Breast epithelium (tissue), 4 donors: ENCODE measurements around the gene BTK. TPM values are rescaled to one million over a fixed set of nuclear protein-coding genes. Genes with fewer than 3 reads are reported as not detected.

Experiments used
- DNase-seq, 2 donors: peaks; one replicate each; pipeline ENCODE4 v3.0.0-alpha.2; 2019; ENCODE audit warnings: low spot score in 2 of 2
- H3K27ac ChIP-seq, 2 donors: fragments of 200-600 bp; sonication (generic) in 1 of 2; one replicate each; pipeline ENCODE4 v1.5.1; 2016 to 2019; ENCODE audit warnings: mild to moderate bottlenecking in 1 of 2
- H3K27me3 ChIP-seq, 2 donors: fragments of 200-600 bp; sonication (generic) in 1 of 2; one replicate each; pipeline versions ENCODE4 v1.5.1 to v1.6.0; 2017 to 2019; ENCODE audit warnings: control low read depth in 1 of 2, mild to moderate bottlenecking in 1 of 2
- H3K36me3 ChIP-seq: fragments of 200-600 bp; one replicate; pipeline ENCODE4 v1.5.1; 2019
- H3K4me1 ChIP-seq, 2 donors: fragments of 200-600 bp; sonication (generic); one replicate each; pipeline ENCODE4 v1.5.1; 2016 to 2019; ENCODE audit warnings: control low read depth in 1 of 2
- H3K4me3 ChIP-seq, 3 donors: fragments of 200-600 bp; sonication (generic); 1 replicate in 2 of 3; 2 replicates in 1 of 3; pipeline ENCODE4 v1.5.1; 2016 to 2019; ENCODE audit warnings: mild to moderate bottlenecking in 3 of 3, moderate library complexity in 2 of 3
- H3K9me3 ChIP-seq, 2 donors: fragments of 200-600 bp; sonication (generic) in 1 of 2; one replicate each; pipeline ENCODE4 v1.5.1; 2016 to 2019; ENCODE audit warnings: control low read depth in 1 of 2
- POLR2A ChIP-seq: fragments of 450-650 bp; IDR thresholded peaks from one replicate; pipeline ENCODE4 v1.6.1; 2016; ENCODE audit warnings: antibody characterized with exemption, mild to moderate bottlenecking, moderate library complexity
- POLR2AphosphoS5 ChIP-seq, 3 donors: sonication (generic); formaldehyde crosslinking; IDR thresholded peaks; one replicate each; pipeline ENCODE4 v1.6.1; 2017; ENCODE audit warnings: antibody characterized with exemption in 3 of 3
- intact Hi-C: fragments of 100-400 bp; cut with DNase I; formaldehyde crosslinking; loops from one replicate; pipeline ENCODE4 v1.15.1; 2023; ENCODE audit warnings: low total_unique reads
- total RNA-seq, 3 donors: library from RNA; depleted of rRNA; stranded (reverse); fragments of >200 nt; gene quantifications; one replicate each; pipeline ENCODE4 v1.1.0, GENCODE V29; 2016
- TF ChIP-seq, protein P1 (sequence below), 3 donors: fragments of 450-650 bp; IDR thresholded peaks; one replicate each; pipeline ENCODE4 v1.5.1; 2016 to 2017; ENCODE audit warnings: antibody characterized with exemption in 3 of 3, mild to moderate bottlenecking in 3 of 3, moderate library complexity in 3 of 3

BTK gene
- total RNA-seq, 3 donors from 2014 or later = 3.9 to 19.7 (median 7.9) TPM

DNA sequence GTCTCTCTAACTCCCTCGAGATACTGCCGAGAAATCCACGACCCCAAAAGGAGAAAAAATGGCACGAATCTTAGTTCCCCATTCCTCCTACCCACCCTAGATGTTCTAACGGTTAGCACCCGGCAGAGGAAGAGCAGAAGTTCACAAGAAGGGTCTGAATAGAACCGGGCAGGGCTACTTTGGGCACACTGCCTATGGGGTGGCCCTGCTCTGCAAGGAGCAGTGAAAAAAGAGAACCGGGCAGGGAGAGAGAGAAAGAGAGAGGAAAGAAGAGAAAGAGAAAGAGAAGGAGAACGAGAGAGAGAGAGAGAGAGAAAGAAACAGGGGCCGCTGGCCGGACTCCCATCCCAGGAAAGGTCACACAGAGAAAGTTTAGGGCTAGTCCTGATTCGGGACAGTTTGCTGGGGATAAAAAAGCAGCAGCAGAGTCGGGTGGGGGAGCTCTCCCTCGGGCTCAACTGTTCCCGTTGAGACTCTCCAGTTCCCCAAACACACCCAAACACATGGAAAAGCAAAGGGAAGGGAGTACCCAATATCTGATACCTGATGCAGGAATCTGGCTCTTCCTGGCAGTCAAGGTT, 21.3 kb upstream of the BTK start:
- peak overlapping the region; percentile 94 to 97 for H3K27ac ChIP-seq
- no peaks in the 10 kb centered on the region for H3K36me3 ChIP-seq
- no peak for DNase-seq
- no peaks in the 10 kb centered on the region for H3K4me1 ChIP-seq
- peak overlapping the region; percentile 59 to 80 (median 60) for H3K4me3 ChIP-seq
- intact Hi-C loops = no loop called here
- peaks cover 0 to 10% of the 10 kb centered on the region in 2 donors for H3K27me3 ChIP-seq
- TF ChIP-seq, protein P1, sequence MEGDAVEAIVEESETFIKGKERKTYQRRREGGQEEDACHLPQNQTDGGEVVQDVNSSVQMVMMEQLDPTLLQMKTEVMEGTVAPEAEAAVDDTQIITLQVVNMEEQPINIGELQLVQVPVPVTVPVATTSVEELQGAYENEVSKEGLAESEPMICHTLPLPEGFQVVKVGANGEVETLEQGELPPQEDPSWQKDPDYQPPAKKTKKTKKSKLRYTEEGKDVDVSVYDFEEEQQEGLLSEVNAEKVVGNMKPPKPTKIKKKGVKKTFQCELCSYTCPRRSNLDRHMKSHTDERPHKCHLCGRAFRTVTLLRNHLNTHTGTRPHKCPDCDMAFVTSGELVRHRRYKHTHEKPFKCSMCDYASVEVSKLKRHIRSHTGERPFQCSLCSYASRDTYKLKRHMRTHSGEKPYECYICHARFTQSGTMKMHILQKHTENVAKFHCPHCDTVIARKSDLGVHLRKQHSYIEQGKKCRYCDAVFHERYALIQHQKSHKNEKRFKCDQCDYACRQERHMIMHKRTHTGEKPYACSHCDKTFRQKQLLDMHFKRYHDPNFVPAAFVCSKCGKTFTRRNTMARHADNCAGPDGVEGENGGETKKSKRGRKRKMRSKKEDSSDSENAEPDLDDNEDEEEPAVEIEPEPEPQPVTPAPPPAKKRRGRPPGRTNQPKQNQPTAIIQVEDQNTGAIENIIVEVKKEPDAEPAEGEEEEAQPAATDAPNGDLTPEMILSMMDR (IDR thresholded peaks at IDR 0.05) = no peak
- TF ChIP-seq POLR2A = no peak
- TF ChIP-seq POLR2AphosphoS5 (IDR thresholded peaks at IDR 0.05) = no peak
- no peaks in the 10 kb centered on the region for H3K9me3 ChIP-seq

DNA sequence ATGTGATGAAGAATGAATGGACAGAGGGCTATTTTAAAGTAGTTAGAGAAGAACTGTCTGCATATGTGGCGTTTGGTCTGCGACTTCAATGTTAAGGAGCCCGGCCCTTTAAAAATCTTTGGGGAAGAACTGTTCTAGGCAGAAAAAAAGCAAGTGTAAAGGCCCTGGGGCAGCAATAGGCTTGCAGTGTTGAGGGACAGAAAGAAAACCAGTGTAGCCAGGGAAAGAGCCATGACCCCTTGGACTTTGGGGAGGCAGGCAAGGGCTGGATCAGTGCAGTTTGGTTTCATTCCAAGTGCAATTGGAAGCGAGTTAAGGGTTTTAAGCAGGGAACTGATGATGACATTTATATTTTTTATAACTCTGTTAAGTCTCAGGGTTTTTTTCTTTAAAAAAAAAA, 13.8 kb upstream of the BTK start:
- peaks cover 0 to 34% of the 10 kb centered on the region in 2 donors for H3K27me3 ChIP-seq
- TF ChIP-seq POLR2AphosphoS5 (IDR thresholded peaks at IDR 0.05) (no peak), POLR2A (no peak)
- TF ChIP-seq, protein P1 (IDR thresholded peaks at IDR 0.05) = no peak
- H3K4me1 ChIP-seq = no peaks in the 10 kb centered on the region
- intact Hi-C loops = no loop called here
- no peaks in the 10 kb centered on the region for H3K36me3 ChIP-seq
- DNase-seq = no peak
- no peak overlapping the region for H3K4me3 ChIP-seq
- H3K27ac ChIP-seq = no peak overlapping the region
- no peaks in the 10 kb centered on the region for H3K9me3 ChIP-seq

DNA sequence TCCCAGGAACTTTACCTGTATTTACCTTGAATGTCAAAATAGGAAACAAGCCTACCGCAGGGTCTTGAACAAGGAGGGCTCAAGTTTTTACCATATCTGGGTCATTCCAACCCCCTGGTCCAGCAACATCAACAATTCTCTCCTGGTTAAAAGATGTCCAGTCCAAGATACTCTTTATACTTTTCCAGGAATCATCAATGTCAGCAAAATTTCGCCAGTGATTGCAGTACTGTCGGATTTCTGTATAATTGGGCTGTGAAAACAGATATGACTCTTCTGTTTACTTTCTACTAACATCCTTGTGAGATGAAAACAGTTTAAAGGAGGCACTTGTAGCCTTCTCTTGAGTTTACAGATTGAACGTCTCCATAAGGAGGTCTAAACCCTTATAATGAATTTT, 12.7 kb upstream of the BTK start:
- Histone ChIP-seq H3K4me1 (no peaks in the 10 kb centered on the region), H3K9me3 (no peaks in the 10 kb centered on the region), H3K27me3 (peaks cover 0 to 31% of the 10 kb centered on the region in 2 donors), H3K27ac (no peak overlapping the region), H3K36me3 (no peaks in the 10 kb centered on the region), H3K4me3 (no peak overlapping the region)
- no peak for DNase-seq
- no peak for TF ChIP-seq POLR2A
- TF ChIP-seq, protein P1 (IDR thresholded peaks at IDR 0.05) = no peak
- no peak for TF ChIP-seq POLR2AphosphoS5 (IDR thresholded peaks at IDR 0.05)
- intact Hi-C loops = no loop called here

DNA sequence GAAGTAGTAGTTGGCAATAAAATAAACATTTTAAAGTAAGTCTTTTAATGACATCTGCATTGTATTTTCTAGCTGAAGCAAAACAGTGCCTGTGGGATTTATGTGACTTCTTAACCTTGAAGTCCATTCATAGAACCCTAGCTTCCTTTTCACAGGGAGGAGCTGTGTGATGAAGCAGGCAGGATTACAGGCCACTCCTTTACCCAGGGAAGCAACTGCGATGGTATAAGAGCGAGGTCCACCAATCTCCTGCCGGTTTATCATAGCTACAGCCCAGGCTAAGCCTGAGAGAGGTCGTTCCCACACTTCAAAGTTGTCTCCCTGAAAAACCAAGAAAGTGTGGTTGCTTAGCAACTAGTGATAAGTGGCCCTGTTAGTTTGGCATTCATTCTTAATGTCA, 11.8 kb upstream of the BTK start:
- H3K27me3 ChIP-seq = peaks cover 0 to 31% of the 10 kb centered on the region in 2 donors
- TF ChIP-seq, protein P1 (IDR thresholded peaks at IDR 0.05) = no peak
- TF ChIP-seq POLR2A (no peak), POLR2AphosphoS5 (IDR thresholded peaks at IDR 0.05) (no peak)
- H3K4me3 ChIP-seq = no peak overlapping the region
- no peaks in the 10 kb centered on the region for H3K4me1 ChIP-seq
- no peaks in the 10 kb centered on the region for H3K9me3 ChIP-seq
- no peak for DNase-seq
- H3K36me3 ChIP-seq = no peaks in the 10 kb centered on the region
- H3K27ac ChIP-seq = no peak overlapping the region
- intact Hi-C loops = no loop called here

DNA sequence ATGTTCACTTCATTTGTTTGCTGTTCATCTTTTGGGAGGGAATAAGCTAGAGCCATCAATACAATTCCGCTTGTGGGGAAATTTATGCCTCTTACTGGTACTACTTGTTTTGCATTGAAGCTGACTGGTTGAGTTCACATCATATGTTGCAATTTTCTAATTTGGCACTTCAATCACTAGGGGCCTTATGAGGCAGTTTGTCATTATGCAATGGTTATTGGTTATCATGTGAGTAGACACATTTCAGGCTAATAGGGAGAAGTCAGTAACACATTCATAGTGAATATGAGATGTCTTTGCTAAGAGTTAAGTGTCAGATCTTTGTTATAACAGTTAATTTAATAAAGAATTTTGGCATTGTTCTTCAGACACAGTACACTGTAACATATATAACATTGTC, 9.8 kb upstream of the BTK start:
- H3K4me1 ChIP-seq = no peaks in the 10 kb centered on the region
- H3K4me3 ChIP-seq = no peak overlapping the region
- H3K36me3 ChIP-seq = no peaks in the 10 kb centered on the region
- TF ChIP-seq POLR2A = no peak
- TF ChIP-seq, protein P1 (IDR thresholded peaks at IDR 0.05) = no peak
- no peak overlapping the region for H3K27ac ChIP-seq
- no peaks in the 10 kb centered on the region for H3K9me3 ChIP-seq
- DNase-seq = no peak
- intact Hi-C loops = no loop called here
- H3K27me3 ChIP-seq = peaks cover 0 to 20% of the 10 kb centered on the region in 2 donors
